Occipital lobe (tissue), 2 donors: ENCODE measurements around the gene ZNF429. TPM values are rescaled to one million over a fixed set of nuclear protein-coding genes. Genes with fewer than 3 reads are reported as not detected.
"Not testable (repeated sequence)": the region's sequence is repeated elsewhere in the genome, so short reads cannot be mapped to it uniquely, and the experiment has no call there.

Source experiments
- DNase-seq: peaks from one replicate; lab custom pipeline; 2025; lab: John Stamatoyannopoulos, UW
- total RNA-seq: library from RNA; depleted of rRNA; stranded (reverse); fragments of >200 nt; gene quantifications from one replicate; pipeline ENCODE4 v1.2.3, GENCODE V29; 2014

The ZNF429 gene
- total RNA-seq, 1 donor from 2014 or later, result 25.9 TPM

GRCh38 chr19:21590867-21591266 lies 85.5 kb downstream of the ZNF429 start:
- DNase-seq, result no peak

- DNase-seq, result no peak
These were observed 87.6 kb downstream of the ZNF429 start for GRCh38 chr19:21593008-21593481.

- DNase-seq, result no peak
These were observed 88.1 kb downstream of the ZNF429 start for GRCh38 chr19:21593502-21593901.

- no peak for DNase-seq
These were observed 88.8 kb downstream of the ZNF429 start for GRCh38 chr19:21593934-21594820.

- DNase-seq, result no peak
These were observed 89.8 kb downstream of the ZNF429 start for GRCh38 chr19:21595185-21595584.

- DNase-seq, result no peak
These were observed 96.8 kb downstream of the ZNF429 start for GRCh38 chr19:21602082-21602658.

- not testable (repeated sequence) for DNase-seq
These were observed 97.4 kb downstream of the ZNF429 start for GRCh38 chr19:21602659-21603430.

- no peak for DNase-seq
These were observed 98.2 kb downstream of the ZNF429 start for GRCh38 chr19:21603431-21604231.

- no peak for DNase-seq
These were observed 99.0 kb downstream of the ZNF429 start for GRCh38 chr19:21604351-21604926.

Other genes with a start within 250 kb of the ZNF429 start
- gene ZNF708, start 176.2 kb upstream of the ZNF429 start, total RNA-seq, result 64.3 TPM
- gene ZNF738, start 146.6 kb upstream of the ZNF429 start, total RNA-seq, result 34.9 TPM
- gene ZNF493, start 108.5 kb upstream of the ZNF429 start, total RNA-seq, result 190 TPM